Lower leg skin (tissue), 4 donors: ENCODE data around the gene AVPI1. TPM values are rescaled to one million over a fixed set of nuclear protein-coding genes. Genes with fewer than 3 reads are reported as not detected.

Experiments
- DNase-seq, 2 donors: peaks; one replicate each; pipeline ENCODE4 v3.0.0-alpha.2; 2019; ENCODE audit warnings: low spot score in 2 of 2
- H3K4me3 ChIP-seq: fragments of 200-600 bp; sonication (generic); 2 replicates; pipeline ENCODE4 v1.5.1; 2017; ENCODE audit warnings: mild to moderate bottlenecking, low read depth; ENCODE audit not compliant: poor library complexity, severe bottlenecking
- CTCF ChIP-seq, 3 donors: fragments of 450-650 bp; IDR thresholded peaks; one replicate each; pipeline ENCODE4 v1.5.1; 2016; ENCODE audit warnings: antibody characterized with exemption in 3 of 3, mild to moderate bottlenecking in 3 of 3, moderate library complexity in 2 of 3
- POLR2A ChIP-seq, 2 donors: fragments of 450-650 bp; IDR thresholded peaks; one replicate each; pipeline ENCODE4 v1.6.1; 2016 to 2017; ENCODE audit warnings: antibody characterized with exemption in 2 of 2, mild to moderate bottlenecking in 1 of 2, moderate library complexity in 1 of 2
- WGBS, 2 donors: methylation state at CpG; one replicate each; pipeline ENCODE4 v1.1.5; 2018; 5-methylcytosine and 5-hydroxymethylcytosine counted together
- intact Hi-C: fragments of 100-400 bp; cut with DNase I; formaldehyde crosslinking; loops from one replicate; pipeline ENCODE4 v1.15.0; 2023; ENCODE audit warnings: low total_unique reads
- total RNA-seq, 4 donors: library from RNA; depleted of rRNA; stranded (reverse); fragments of >200 nt; gene quantifications; one replicate each; pipeline ENCODE4 v1.1.0, GENCODE V29; 2016

Gene AVPI1
- total RNA-seq, 4 donors from 2014 or later: 133 to 169 (median 145) TPM

- no peak for DNase-seq
- intact Hi-C loops: no loop called here
- TF ChIP-seq POLR2A (IDR thresholded peaks at IDR 0.05): no peak
- no peak for TF ChIP-seq CTCF (IDR thresholded peaks at IDR 0.05)
- 66 to 68% methylated on average over 8 of the region's 8 CpGs for WGBS, 2 donors
- no peak overlapping the region for H3K4me3 ChIP-seq
Measured at GRCh38 chr10:97673736-97674525, 13.1 kb downstream of the AVPI1 start.

GRCh38 chr10:97669571-97669970, 17.5 kb downstream of the AVPI1 start:
- intact Hi-C loops: no loop called here
- no peak for DNase-seq
- 81 to 82% methylated on average over 1 of the region's 1 CpG for WGBS, 2 donors
- no peak overlapping the region for H3K4me3 ChIP-seq
- TF ChIP-seq POLR2A (IDR thresholded peaks at IDR 0.05): no peak

- DNase-seq: no peak
- TF ChIP-seq POLR2A (IDR thresholded peaks at IDR 0.05) (no peak), CTCF (IDR thresholded peaks at IDR 0.05) (no peak)
- intact Hi-C loops: no loop called here
- WGBS, 2 donors: 79 to 84% methylated on average over 6 of the region's 6 CpGs
- no peak overlapping the region for H3K4me3 ChIP-seq
Measured at GRCh38 chr10:97667463-97667862, 19.6 kb downstream of the AVPI1 start.

- H3K4me3 ChIP-seq: no peak overlapping the region
- intact Hi-C loops: no loop called here
- no peak for DNase-seq
- 93 to 97% methylated on average over 7 of the region's 7 CpGs for WGBS, 2 donors
- no peak for TF ChIP-seq POLR2A (IDR thresholded peaks at IDR 0.05)
- TF ChIP-seq CTCF (IDR thresholded peaks at IDR 0.05): no peak
Measured at GRCh38 chr10:97666992-97667391, 20.0 kb downstream of the AVPI1 start.

GRCh38 chr10:97664282-97664850, 22.7 kb downstream of the AVPI1 start:
- intact Hi-C loops: no loop called here
- WGBS, 2 donors: 94 to 96% methylated on average over 1 of the region's 1 CpG
- H3K4me3 ChIP-seq: no peak overlapping the region
- no peak for DNase-seq
- no peak for TF ChIP-seq CTCF (IDR thresholded peaks at IDR 0.05)
- no peak for TF ChIP-seq POLR2A (IDR thresholded peaks at IDR 0.05)

- 78 to 83% methylated on average over 1 of the region's 1 CpG for WGBS, 2 donors
- intact Hi-C loops: no loop called here
Measured at GRCh38 chr10:97659589-97659988, 27.5 kb downstream of the AVPI1 start.

More at GRCh38 chr10:97659589-97659988, 27.5 kb downstream of the AVPI1 start:
- no peak for DNase-seq
- H3K4me3 ChIP-seq: no peak overlapping the region
- TF ChIP-seq CTCF (IDR thresholded peaks at IDR 0.05) (no peak), POLR2A (IDR thresholded peaks at IDR 0.05) (no peak)
